ENCODE results near the gene LCLAT1. TPM values are rescaled to one million over a fixed set of nuclear protein-coding genes. Genes with fewer than 3 reads are reported as not detected.
"Not testable (repeated sequence)": the region's sequence is repeated elsewhere in the genome, so short reads cannot be mapped to it uniquely, and the experiment has no call there.

Gene LCLAT1
- polyA plus RNA-seq, 2 of the 4 experiments (the other 2 are of a cell fraction) = 19.5 to 71.0 TPM

DNA sequence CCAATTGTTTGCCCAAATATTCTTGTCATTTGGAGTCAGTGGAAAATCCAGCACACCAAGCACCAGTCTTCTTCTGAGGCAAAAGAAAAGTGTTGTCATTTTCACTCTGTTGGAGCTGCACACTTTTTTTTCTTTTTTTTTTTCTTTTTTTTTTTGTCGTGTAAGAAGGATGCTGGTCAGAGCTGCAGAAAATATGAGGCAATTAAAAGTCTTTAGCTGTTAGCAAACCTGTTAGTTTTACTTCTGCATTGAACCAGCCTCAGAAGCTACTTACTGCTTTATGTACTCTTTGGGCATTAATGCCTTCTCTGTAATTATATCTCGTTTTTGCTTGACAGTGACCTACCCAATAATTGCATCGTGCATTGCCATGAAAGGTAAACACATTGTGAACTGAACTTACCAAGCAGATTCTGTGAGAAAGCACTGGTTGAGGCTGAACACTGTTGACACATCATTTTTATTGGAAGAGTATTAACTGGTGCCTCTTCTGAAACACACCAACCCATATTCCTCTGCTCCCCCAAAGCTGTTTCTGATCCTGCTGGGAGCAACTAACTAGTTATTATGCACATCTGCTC lies 194.8 kb downstream of the LCLAT1 start:
- 60% methylated on average over 3 of the region's 3 CpGs for WGBS (ENCODE audit: missing lambda C conversion rate)
- DNase-seq (ENCODE audit: low read depth in 1 of 2, low spot score in 1 of 2) (no peak), FAIRE-seq (no peak), ATAC-seq (no peak)
- H3K4me1 ChIP-seq = no peaks in the 10 kb centered on the region; the same call in 2 of the 3 replicates
- no peak for TF ChIP-seq HEYL (CRISPR knock-in tag; IDR thresholded peaks at IDR 0.05)
- TF ChIP-seq SREBF2 (IDR thresholded peaks at IDR 0.05) = no peak
- TF ChIP-seq KDM1A (IDR thresholded peaks at IDR 0.05; ENCODE audit: low read depth) = no peak
- TF ChIP-seq PHF8 (IDR thresholded peaks at IDR 0.05; ENCODE audit: borderline replicate concordance, low read depth) = no peak
- no peak for TF ChIP-seq JUN (IDR thresholded peaks at IDR 0.05)
- TF ChIP-seq NR3C1 (IDR thresholded peaks at IDR 0.05) = no peak
- TF ChIP-seq EP300 (IDR thresholded peaks at IDR 0.05) = no peak
- no peak for TF ChIP-seq HOXB13 (CRISPR knock-in tag; IDR thresholded peaks at IDR 0.05; ENCODE audit: low read depth)
- no peak for TF ChIP-seq POLR2AphosphoS2 (conservative IDR thresholded peaks at IDR 0.05; ENCODE audit: low read length)
- no peak for TF ChIP-seq FOSB (CRISPR knock-in tag; IDR thresholded peaks at IDR 0.05)
- TF ChIP-seq, protein P1, sequence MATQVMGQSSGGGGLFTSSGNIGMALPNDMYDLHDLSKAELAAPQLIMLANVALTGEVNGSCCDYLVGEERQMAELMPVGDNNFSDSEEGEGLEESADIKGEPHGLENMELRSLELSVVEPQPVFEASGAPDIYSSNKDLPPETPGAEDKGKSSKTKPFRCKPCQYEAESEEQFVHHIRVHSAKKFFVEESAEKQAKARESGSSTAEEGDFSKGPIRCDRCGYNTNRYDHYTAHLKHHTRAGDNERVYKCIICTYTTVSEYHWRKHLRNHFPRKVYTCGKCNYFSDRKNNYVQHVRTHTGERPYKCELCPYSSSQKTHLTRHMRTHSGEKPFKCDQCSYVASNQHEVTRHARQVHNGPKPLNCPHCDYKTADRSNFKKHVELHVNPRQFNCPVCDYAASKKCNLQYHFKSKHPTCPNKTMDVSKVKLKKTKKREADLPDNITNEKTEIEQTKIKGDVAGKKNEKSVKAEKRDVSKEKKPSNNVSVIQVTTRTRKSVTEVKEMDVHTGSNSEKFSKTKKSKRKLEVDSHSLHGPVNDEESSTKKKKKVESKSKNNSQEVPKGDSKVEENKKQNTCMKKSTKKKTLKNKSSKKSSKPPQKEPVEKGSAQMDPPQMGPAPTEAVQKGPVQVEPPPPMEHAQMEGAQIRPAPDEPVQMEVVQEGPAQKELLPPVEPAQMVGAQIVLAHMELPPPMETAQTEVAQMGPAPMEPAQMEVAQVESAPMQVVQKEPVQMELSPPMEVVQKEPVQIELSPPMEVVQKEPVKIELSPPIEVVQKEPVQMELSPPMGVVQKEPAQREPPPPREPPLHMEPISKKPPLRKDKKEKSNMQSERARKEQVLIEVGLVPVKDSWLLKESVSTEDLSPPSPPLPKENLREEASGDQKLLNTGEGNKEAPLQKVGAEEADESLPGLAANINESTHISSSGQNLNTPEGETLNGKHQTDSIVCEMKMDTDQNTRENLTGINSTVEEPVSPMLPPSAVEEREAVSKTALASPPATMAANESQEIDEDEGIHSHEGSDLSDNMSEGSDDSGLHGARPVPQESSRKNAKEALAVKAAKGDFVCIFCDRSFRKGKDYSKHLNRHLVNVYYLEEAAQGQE (IDR thresholded peaks at IDR 0.05) = no peak
- no peak for TF ChIP-seq CBX8 (IDR thresholded peaks at IDR 0.05)
- no peak for TF ChIP-seq HDAC2 (IDR thresholded peaks at IDR 0.05)
- ChIA-PET CTCF (interaction anchor here (0.6 to 1.0 kb wide), 3 partner anchors 9 to 219 kb away, joined by 3 read pairs; no protein-coding TSS in a partner anchor), POLR2A (interaction anchor here (0.6 kb wide), 1 partner anchor 382 kb away, joined by 3 read pairs; no protein-coding TSS in a partner anchor)
- H3K4me2 ChIP-seq = no peak overlapping the region
- H3K9me3 ChIP-seq = no peaks in the 10 kb centered on the region
- H3K4me3 ChIP-seq = no peak overlapping the region
- no peak overlapping the region for H3K27ac ChIP-seq

DNA sequence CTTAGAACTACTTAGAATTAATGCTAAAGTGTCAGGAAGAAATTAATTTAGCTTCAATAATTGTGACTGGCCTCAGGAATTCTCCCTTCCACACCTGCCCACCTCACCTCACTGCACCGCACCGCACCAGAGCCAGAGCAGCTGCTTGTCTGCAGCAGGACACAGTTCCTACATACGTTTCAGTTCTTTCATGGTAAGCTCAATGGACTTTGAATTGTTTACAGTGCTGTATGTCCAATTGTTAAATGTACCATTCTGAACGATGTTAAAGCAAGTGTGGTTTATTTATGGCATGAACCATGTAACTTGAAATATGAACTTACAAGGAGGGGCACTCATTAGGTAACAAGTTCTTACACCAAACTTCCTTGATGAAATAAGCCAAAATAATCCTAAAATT lies 196.0 kb downstream of the LCLAT1 start:
- POLR2A ChIA-PET; H3K4me2 ChIP-seq; H3K9me3 ChIP-seq; DNase-seq (ENCODE audit: low read depth in 1 of 2, low spot score in 1 of 2); ATAC-seq; H3K4me1 ChIP-seq; H3K27ac ChIP-seq; H3K4me3 ChIP-seq: not testable (repeated sequence)
- peak; percentile 97 for FAIRE-seq
- CTCF ChIA-PET = interaction anchor here (1.4 kb wide), 1 partner anchor 434 kb away, joined by 4 read pairs; no protein-coding TSS in a partner anchor
- 100% methylated on average over 2 of the region's 4 CpGs for WGBS (ENCODE audit: missing lambda C conversion rate)

DNA sequence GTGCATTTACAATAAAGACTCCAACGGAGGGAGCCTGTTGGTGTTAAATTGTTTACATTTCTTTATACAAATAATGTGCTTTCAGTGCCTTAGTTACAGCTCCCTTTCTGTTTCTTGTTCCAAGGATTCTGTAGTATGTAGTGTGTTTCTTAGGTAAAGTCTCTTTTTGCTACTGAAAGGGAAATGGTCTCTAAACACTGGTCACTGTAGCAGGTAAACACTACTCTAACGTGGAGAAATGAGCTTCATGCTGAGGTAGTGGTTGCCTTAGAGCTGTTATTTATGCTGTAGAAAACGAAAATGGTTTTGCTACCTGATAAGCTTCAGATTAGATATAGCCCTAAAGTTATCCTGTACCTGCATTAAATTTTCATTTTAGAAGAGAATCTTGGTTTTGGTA lies 196.6 kb downstream of the LCLAT1 start:
- DNase-seq (ENCODE audit: low read depth in 1 of 2, low spot score in 1 of 2) = no peak
- H3K9me3 ChIP-seq = no peaks in the 10 kb centered on the region
- ChIA-PET POLR2A (no interaction called here), CTCF (interaction anchor here (1.4 kb wide), 1 partner anchor 435 kb away, joined by 4 read pairs; no protein-coding TSS in a partner anchor)
- H3K27ac ChIP-seq = no peak overlapping the region
- no peak for ATAC-seq
- 54% methylated on average over 3 of the region's 3 CpGs for WGBS (ENCODE audit: missing lambda C conversion rate)
- H3K4me2 ChIP-seq = no peak overlapping the region
- H3K4me1 ChIP-seq = no peaks in the 10 kb centered on the region; the same call in 2 of the 3 replicates
- no peak for FAIRE-seq
- H3K4me3 ChIP-seq = no peak overlapping the region
- TF ChIP-seq, protein P1 (IDR thresholded peaks at IDR 0.05) = no peak
- TF ChIP-seq SREBF2 (IDR thresholded peaks at IDR 0.05) (no peak), KDM1A (IDR thresholded peaks at IDR 0.05; ENCODE audit: low read depth) (no peak), HOXB13 (CRISPR knock-in tag; IDR thresholded peaks at IDR 0.05; ENCODE audit: low read depth) (no peak), RARB (CRISPR knock-in tag; IDR thresholded peaks at IDR 0.05) (no peak), HOXB5 (CRISPR knock-in tag; IDR thresholded peaks at IDR 0.05) (no peak)
- TF ChIP-seq, protein P2, sequence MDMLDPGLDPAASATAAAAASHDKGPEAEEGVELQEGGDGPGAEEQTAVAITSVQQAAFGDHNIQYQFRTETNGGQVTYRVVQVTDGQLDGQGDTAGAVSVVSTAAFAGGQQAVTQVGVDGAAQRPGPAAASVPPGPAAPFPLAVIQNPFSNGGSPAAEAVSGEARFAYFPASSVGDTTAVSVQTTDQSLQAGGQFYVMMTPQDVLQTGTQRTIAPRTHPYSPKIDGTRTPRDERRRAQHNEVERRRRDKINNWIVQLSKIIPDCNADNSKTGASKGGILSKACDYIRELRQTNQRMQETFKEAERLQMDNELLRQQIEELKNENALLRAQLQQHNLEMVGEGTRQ (IDR thresholded peaks at IDR 0.05) = no peak
- TF ChIP-seq, protein P3, sequence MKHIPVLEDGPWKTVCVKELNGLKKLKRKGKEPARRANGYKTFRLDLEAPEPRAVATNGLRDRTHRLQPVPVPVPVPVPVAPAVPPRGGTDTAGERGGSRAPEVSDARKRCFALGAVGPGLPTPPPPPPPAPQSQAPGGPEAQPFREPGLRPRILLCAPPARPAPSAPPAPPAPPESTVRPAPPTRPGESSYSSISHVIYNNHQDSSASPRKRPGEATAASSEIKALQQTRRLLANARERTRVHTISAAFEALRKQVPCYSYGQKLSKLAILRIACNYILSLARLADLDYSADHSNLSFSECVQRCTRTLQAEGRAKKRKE (CRISPR knock-in tag; IDR thresholded peaks at IDR 0.05; ENCODE audit: low read depth) = no peak
- TF ChIP-seq, protein P4, sequence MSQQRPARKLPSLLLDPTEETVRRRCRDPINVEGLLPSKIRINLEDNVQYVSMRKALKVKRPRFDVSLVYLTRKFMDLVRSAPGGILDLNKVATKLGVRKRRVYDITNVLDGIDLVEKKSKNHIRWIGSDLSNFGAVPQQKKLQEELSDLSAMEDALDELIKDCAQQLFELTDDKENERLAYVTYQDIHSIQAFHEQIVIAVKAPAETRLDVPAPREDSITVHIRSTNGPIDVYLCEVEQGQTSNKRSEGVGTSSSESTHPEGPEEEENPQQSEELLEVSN (IDR thresholded peaks at IDR 0.05; ENCODE audit: borderline replicate concordance, low read depth) = no peak
- TF ChIP-seq, protein P5, sequence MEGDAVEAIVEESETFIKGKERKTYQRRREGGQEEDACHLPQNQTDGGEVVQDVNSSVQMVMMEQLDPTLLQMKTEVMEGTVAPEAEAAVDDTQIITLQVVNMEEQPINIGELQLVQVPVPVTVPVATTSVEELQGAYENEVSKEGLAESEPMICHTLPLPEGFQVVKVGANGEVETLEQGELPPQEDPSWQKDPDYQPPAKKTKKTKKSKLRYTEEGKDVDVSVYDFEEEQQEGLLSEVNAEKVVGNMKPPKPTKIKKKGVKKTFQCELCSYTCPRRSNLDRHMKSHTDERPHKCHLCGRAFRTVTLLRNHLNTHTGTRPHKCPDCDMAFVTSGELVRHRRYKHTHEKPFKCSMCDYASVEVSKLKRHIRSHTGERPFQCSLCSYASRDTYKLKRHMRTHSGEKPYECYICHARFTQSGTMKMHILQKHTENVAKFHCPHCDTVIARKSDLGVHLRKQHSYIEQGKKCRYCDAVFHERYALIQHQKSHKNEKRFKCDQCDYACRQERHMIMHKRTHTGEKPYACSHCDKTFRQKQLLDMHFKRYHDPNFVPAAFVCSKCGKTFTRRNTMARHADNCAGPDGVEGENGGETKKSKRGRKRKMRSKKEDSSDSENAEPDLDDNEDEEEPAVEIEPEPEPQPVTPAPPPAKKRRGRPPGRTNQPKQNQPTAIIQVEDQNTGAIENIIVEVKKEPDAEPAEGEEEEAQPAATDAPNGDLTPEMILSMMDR (IDR thresholded peaks at IDR 0.05) = no peak
